ENCODE data around the gene TFEB.

TFEB gene

DNA sequence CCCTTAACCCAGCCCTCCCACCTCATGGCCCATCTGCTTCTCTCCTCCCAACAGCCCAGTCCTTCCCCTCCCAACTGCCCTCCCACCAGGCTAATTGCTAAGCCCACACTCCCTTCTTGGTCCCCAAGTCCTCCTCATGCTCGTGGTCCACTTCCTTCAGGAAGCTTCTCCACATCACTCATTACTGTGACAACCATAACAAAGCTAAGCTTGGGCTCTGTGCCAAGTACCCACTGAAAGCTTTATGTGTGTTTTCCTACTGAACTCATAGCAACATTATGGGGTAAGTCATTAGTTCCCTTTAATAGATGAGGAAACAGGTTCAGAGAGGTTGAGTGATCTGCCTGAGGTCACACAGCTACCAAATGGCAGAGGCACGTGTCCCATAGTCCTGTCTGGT lies 28.1 kb upstream of the TFEB start:
- TF ChIP-seq, protein P1, sequence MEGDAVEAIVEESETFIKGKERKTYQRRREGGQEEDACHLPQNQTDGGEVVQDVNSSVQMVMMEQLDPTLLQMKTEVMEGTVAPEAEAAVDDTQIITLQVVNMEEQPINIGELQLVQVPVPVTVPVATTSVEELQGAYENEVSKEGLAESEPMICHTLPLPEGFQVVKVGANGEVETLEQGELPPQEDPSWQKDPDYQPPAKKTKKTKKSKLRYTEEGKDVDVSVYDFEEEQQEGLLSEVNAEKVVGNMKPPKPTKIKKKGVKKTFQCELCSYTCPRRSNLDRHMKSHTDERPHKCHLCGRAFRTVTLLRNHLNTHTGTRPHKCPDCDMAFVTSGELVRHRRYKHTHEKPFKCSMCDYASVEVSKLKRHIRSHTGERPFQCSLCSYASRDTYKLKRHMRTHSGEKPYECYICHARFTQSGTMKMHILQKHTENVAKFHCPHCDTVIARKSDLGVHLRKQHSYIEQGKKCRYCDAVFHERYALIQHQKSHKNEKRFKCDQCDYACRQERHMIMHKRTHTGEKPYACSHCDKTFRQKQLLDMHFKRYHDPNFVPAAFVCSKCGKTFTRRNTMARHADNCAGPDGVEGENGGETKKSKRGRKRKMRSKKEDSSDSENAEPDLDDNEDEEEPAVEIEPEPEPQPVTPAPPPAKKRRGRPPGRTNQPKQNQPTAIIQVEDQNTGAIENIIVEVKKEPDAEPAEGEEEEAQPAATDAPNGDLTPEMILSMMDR (IDR thresholded peaks at IDR 0.05; ENCODE audit: extremely low read depth, insufficient read depth, missing control alignments), result no peak
- no peak for DNase-seq (ENCODE audit: low spot score)
- in situ Hi-C loops (cut with MboI; ENCODE audit: low pct_unique_long_range_greater_than_20kb, low sequenced_read_pairs, unreplicated experiment), result no loop called here

DNA sequence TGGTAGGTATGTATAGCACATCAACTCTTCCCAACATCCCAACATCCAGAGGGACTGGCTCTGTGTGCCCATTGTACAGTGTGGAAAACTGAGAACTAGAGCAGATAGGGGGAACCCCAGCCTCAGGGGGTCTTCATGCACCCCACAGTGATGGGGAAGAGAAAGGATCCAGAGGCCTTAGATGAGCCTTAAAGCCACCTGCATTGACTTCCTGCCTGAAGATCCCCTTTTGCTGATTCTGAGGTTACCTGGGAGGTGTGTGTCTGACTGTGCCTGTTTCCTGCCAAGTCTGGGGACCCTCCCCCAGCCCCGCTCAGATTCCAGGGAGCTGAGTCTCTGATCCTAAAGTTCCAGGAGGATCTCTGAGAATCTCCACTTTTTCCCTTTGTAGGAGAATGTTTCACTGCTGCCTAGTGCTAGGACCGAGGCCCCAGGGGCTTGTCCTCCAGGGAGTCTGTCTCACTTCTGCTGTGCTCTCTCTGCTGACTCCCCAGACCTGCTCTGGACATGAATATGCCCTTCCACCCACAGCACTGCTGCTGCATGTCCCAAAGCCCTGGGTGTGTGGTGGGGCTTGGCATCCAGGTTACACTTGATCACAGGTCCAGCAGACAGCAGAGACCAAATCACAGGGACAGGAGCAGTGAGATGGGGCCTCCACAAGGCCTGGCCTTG lies 24.6 kb upstream of the TFEB start:
- in situ Hi-C loops (cut with MboI; ENCODE audit: low pct_unique_long_range_greater_than_20kb, low sequenced_read_pairs, unreplicated experiment), result no loop called here
- TF ChIP-seq, protein P1 (IDR thresholded peaks at IDR 0.05; ENCODE audit: extremely low read depth, insufficient read depth, missing control alignments), result no peak
- no peak for DNase-seq (ENCODE audit: low spot score)

DNA sequence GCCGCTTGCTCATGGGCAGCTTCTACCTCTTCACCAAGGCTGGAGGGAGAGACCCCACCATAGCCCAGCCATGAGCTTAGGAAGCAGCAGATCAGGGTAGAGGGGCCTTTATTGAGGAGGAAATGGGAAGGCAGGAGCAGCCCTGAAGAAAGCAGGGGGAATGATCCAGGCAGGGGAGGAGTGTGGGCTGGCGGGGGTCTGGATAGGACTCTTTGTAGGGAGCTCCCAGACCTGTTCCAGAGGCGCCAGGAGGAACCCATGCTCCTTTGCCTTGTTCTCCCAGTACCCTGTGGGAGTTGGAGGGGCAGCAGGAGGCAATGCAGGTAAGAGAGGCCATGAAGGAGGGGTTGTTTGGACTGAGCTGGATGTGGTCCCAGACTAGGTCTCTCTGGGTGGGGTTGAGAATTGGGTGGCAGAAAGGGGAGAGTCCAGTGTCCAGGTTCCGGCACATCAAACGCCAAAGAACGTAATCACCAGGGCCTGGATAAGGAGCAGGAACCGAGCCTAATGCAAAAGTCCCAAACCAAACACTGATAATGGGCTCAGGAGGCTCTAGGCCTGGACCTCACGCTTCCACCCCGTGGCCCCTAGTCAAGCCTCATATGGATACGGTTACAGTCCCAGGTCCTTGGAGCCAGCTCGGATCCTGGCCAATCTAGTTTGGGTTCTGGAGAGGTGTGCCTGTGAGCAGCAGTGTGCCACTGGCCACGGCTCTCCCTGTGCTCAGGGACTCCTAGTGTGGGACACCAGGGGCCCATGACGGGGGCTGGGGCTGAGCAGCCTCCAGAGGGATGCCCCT lies 23.9 kb upstream of the TFEB start:
- no peak for DNase-seq (ENCODE audit: low spot score)
- in situ Hi-C loops (cut with MboI; ENCODE audit: low pct_unique_long_range_greater_than_20kb, low sequenced_read_pairs, unreplicated experiment), result no loop called here
- TF ChIP-seq, protein P1 (IDR thresholded peaks at IDR 0.05; ENCODE audit: extremely low read depth, insufficient read depth, missing control alignments), result no peak

DNA sequence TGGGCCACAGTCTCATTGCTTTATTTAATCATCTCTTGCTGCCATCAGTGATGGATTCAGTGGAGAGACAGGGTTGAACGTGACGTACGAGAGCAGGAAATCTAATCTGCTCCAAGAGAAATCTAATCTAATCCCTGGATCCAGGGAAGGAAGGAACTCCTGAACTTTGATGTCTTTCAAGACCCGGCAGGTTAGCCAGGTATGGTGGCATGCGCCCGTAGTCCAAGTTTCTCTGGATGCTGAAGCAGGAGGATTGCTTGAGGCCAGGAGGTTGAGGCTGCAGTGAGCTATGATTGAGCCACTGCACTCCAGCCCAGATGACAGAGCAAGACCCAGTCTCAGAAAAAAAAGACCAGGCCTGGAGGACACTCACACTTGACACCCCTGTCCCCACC lies 23.2 kb upstream of the TFEB start:
- in situ Hi-C loops (cut with MboI; ENCODE audit: low pct_unique_long_range_greater_than_20kb, low sequenced_read_pairs, unreplicated experiment), result no loop called here
- TF ChIP-seq, protein P1 (IDR thresholded peaks at IDR 0.05; ENCODE audit: extremely low read depth, insufficient read depth, missing control alignments), result no peak
- DNase-seq (ENCODE audit: low spot score), result no peak

DNA sequence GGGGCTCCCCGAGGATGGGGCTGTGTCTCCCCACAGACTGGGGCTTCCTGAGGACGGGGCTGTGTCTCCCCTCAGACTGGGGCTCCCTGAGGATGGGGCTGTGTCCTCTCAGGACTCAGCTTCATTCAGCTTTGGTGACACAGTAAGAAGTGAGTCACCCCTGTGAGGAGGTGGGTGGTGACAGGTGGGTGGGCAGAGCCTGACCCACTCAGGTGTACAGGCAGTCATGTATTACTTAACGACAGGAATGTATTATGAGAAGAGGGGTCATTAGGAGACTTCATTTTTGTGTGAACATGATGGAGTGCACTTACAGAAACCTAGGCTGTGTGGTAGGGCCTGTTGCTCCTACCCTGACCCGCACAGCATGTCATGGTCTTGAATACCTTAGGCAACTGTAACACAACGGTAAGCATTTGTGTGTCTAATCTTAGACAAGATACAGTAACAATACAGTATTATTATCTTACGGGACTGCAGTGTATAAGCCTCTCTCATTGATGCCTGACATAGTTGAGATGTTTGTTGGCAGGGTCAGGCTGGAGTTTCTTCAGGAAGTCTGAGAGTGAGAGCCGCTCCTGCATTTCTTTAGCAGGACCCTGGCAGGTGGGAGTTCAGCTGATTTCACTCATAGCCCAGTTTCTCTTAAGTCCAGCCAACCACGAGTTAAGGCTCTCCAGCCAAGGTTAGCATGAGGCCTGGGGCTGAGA lies 22.7 kb upstream of the TFEB start:
- in situ Hi-C loops (cut with MboI; ENCODE audit: low pct_unique_long_range_greater_than_20kb, low sequenced_read_pairs, unreplicated experiment), result no loop called here
- TF ChIP-seq, protein P1 (IDR thresholded peaks at IDR 0.05; ENCODE audit: extremely low read depth, insufficient read depth, missing control alignments), result no peak
- DNase-seq (ENCODE audit: low spot score), result no peak

DNA sequence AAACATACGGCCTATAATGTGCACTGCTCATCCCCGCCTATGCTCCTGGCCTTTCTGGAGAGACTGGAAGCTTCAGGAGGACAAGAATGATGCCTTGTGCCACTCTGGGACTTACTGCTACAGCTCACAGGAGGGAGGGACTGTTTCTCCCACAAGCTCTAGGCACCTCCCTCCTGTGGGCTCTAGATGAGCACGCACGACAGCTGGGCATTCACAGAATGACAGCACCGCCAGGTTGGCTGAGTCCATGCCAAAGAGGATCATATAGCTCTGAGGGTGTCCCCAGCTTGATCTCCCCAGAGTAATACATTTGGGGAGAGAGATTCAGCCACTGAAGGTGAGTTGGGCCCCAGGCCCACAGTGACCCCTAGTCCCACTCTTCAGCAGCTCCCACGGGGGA lies 21.9 kb upstream of the TFEB start:
- in situ Hi-C loops (cut with MboI; ENCODE audit: low pct_unique_long_range_greater_than_20kb, low sequenced_read_pairs, unreplicated experiment), result no loop called here
- DNase-seq (ENCODE audit: low spot score), result no peak
- TF ChIP-seq, protein P1 (IDR thresholded peaks at IDR 0.05; ENCODE audit: extremely low read depth, insufficient read depth, missing control alignments), result no peak

All from GM13977 (cell line).